HG03175 (cell line): ENCODE results near the gene GMPS.
"Not testable (repeated sequence)": the region's sequence is repeated elsewhere in the genome, so short reads cannot be mapped to it uniquely, and the experiment has no call there.

Experiments used
- ATAC-seq: cut with Tn5 transposase; IDR thresholded peaks from one replicate; pipeline ENCODE4 v1.9.1; 2021; ENCODE audit warnings: mild to moderate bottlenecking, moderate library complexity; ENCODE audit not compliant: unreplicated experiment

Gene GMPS

GRCh38 chr3:155870133-155870944 is at the start of gene GMPS:
GMPS (plus strand) TSS chr3:155870650; CDS start chr3:155870871, 221 bp downstream.
- peak; percentile 90 for ATAC-seq

- ATAC-seq, result not testable (repeated sequence)
Measured at GRCh38 chr3:155828490-155829098, 41.9 kb upstream of the GMPS start.

- no peak for ATAC-seq
Measured at GRCh38 chr3:155835341-155836071, 34.9 kb upstream of the GMPS start.

GRCh38 chr3:155843569-155843968 is 26.9 kb upstream of the GMPS start:
- peak; percentile 64 for ATAC-seq

GRCh38 chr3:155846119-155846518 is 24.3 kb upstream of the GMPS start:
- ATAC-seq, result no peak

GRCh38 chr3:155847993-155848392 is 22.5 kb upstream of the GMPS start:
- no peak for ATAC-seq

GRCh38 chr3:155849404-155849803 is 21.0 kb upstream of the GMPS start:
- not testable (repeated sequence) for ATAC-seq

GRCh38 chr3:155852341-155852740 is 18.1 kb upstream of the GMPS start:
- ATAC-seq, result no peak

- peak; percentile 11 for ATAC-seq
Measured at GRCh38 chr3:155853214-155854140, 17.0 kb upstream of the GMPS start.

GRCh38 chr3:155854141-155854940 is 16.1 kb upstream of the GMPS start, which contains the start of gene SLC33A1:
SLC33A1 (minus strand) TSS chr3:155854427; CDS start chr3:155853997, 430 bp downstream.
- peak; percentile 94 for ATAC-seq

GRCh38 chr3:155859859-155860258 is 10.6 kb upstream of the GMPS start:
- peak; percentile 44 for ATAC-seq

- not testable (repeated sequence) for ATAC-seq
Measured at GRCh38 chr3:155860424-155860823, 10.0 kb upstream of the GMPS start.

- no peak for ATAC-seq
Measured at GRCh38 chr3:155861476-155862183, 8.8 kb upstream of the GMPS start.

- ATAC-seq, result not testable (repeated sequence)
Measured at GRCh38 chr3:155862290-155862982, 8.0 kb upstream of the GMPS start.

- ATAC-seq, result no peak
Measured at GRCh38 chr3:155863072-155863784, 7.2 kb upstream of the GMPS start.

- ATAC-seq, result peak; percentile 0
Measured at GRCh38 chr3:155869691-155870090, 759 bp upstream of the GMPS start.

GRCh38 chr3:155870945-155871745 is 695 bp downstream of the GMPS start:
- ATAC-seq, result peak; percentile 22
